Measurements from ENCODE around the gene EMX1.

EMX1 gene

DNA sequence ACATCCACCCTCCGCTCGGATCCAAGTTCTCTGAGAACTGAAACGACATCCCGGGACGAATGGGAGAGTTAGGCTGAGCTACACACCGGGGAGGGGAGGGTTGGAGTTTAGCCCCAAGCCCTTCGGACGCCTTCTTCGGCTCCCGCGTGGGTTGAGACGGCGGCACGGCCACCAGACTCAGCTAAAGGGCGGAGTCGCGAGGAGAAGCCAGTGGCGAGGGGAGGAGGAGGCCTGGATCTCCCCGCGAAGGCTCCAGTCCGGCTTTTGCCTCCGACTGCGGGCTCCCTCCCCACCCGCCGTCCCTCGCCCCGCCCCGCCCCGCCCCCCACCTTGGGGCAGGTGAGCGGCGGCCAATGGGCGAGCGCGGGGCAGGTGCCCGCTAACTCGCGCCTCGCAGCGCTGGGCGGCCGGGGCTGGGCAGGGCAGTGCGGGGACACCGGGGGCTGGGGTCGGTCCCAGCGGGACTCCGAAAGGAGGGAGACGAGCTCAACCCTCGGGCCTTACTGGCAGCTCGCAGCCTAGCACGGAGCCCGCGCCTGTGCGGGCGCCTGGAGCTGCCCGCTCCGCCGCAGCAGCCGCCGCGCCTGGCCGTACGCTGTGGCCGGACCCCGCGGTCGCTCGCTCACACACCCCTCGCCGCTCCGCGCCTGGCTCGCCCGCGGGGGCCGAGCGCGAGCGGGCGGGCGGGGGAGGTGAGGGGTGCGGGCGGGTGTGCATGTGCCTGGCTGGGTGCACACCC is at the start of gene EMX1:
EMX1 (plus strand) TSS at position 382 of the 739 bp plus-strand sequence; CDS start at position 716, 334 bp downstream.
- no peak for DNase-seq (ENCODE audit: low read depth, low spot score)

GRCh38 chr2:72871060-72871459 is 46.3 kb upstream of the EMX1 start:
- DNase-seq (ENCODE audit: low read depth, low spot score), result no peak

- no peak for DNase-seq (ENCODE audit: low read depth, low spot score)
These were observed 45.4 kb upstream of the EMX1 start for GRCh38 chr2:72871880-72872279.

DNA sequence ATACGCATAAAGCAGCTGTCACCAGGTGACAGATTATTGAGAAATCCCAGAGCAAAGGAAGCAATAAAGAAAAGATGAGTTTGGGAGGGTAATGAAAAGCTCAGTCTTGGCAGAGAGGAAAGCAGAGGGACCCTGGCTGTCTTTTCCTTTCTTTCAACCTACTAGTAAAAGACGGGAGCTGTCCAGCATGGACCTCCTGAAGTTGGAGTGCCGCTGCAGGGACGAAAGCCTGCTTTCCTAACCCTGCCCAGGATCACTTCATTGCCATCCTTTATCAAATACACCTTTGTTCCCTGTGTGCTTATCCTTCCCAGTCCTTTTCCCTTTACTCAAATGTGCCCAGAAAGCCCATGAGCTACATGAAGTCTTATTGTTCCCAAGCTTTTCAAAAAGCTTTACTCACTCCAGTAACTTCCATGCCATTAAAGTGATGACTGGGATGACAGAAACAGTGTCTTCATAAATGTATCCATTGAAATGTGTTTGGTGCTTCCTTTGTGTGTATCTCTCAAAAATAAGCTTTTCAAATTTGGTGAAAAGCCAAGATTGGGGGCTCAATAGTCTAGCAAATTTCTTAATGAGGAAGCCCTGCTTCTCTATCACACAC is 33.9 kb upstream of the EMX1 start:
- no peak for DNase-seq (ENCODE audit: low read depth, low spot score)

GRCh38 chr2:72886505-72887031 is 30.8 kb upstream of the EMX1 start:
- no peak for DNase-seq (ENCODE audit: low read depth, low spot score)

DNA sequence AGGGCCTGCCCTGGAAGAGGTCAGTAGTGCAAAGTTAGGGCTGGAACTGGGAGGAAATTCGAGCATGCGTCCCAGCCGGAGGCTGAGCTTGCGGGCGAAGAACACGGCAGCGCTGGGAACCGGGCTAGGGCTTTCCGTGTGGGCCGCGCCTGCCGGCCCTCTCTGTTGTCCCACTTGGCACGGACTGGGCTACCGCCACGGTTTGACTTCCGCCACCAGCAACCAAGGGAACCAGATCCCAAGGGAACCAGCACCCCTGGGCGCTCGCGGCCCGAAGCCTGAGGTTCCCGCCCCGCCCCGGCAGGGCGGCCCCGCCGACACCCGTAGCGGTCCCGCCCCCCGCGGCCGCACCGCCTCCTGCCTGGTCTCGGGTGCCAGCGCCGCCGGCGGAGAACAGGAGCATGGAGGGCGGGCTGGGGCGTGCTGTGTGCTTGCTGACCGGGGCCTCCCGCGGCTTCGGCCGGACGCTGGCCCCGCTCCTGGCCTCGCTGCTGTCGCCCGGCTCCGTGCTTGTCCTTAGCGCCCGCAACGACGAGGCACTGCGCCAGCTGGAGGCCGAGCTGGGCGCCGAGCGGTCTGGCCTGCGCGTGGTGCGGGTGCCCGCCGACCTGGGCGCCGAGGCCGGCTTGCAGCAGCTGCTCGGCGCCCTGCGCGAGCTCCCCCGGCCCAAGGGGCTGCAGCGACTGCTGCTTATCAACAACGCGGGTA is 30.1 kb upstream of the EMX1 start, which contains the start of gene SPR:
SPR (plus strand) TSS at position 377 of the 708 bp plus-strand sequence; CDS start at position 402, 25 bp downstream.
- DNase-seq (ENCODE audit: low read depth, low spot score), result no peak

DNA sequence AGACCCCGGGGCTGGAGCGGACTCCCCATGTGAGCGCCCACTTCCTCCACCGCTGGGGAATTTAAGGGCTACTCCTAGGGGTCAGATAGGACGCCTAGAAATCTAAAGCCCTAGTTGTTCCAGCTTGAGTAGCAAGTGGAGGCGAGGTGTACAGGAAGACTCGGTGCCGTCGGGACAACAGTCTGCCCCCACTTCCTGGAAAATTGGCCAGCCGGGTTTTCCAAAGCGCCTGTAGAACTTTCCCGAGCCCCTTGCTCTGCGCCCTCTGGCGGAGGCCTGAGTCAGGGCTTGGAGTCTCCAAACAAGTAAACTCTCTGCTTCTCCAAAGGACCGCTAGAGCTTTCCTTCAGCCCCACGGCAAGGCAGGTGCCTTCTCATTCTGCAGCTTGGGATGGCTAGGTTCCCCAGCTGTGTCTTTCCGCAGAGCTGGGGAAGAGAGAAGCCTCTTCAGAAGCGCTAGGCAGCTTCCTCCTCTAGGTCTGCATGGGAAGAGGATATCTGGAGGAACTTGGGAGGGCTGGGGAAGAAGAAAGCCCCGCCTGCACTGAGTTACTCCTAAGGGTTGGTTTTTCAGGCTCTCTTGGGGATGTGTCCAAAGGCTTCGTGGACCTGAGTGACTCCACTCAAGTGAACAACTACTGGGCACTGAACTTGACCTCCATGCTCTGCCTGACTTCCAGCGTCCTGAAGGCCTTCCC is 29.4 kb upstream of the EMX1 start:
- DNase-seq (ENCODE audit: low read depth, low spot score), result peak; percentile 18

DNA sequence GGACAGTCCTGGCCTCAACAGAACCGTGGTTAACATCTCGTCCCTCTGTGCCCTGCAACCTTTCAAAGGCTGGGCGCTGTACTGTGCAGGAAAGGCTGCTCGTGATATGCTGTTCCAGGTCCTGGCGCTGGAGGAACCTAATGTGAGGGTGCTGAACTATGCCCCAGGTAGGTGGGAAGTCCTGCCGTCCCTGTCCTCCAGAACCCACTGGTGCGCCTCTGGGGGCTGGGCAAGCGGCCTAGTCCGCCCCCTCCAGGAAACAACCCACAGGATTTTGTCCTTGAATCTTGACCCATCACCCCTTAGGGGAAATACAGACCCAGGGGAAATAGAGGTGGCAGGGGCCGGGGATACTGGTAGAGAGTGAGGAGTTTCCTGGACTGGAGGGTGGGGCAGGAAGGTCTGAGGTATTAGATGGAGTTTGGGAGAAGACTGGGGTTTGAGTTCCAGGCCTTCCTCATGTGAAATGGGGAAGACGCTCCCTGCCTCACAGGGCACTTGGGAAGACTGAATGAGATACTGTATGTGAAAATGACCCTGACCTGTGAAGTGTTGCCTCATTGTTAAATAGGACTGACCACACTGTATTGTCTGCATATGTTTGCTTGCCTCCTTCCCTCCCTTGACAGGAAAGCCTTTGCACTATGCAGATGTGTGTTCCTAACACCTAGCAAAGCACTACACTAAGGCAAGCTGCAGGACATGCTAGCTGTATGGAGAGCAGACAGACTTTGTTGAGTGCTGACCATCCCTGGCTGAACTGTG is 28.7 kb upstream of the EMX1 start:
- no peak for DNase-seq (ENCODE audit: low read depth, low spot score)

DNA sequence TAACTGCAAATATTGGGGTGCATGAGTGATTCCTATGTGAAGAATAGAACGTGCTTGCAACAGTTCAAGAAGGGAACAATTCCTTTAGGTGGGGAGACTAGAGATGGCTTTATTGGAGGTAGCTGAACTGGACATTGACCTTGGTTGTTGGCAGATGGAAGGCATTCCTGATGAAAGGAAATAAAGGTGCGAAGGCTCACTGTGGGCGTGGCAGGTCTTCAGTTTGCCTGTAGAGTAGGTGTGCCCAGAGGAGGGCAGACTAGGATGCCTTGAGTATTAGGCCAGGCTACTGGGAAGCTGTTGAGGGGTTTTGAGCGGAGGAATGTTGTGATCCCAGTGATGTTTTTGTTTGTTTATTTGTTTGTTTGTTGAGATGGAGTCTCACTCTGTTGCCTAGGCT is 27.3 kb upstream of the EMX1 start:
- DNase-seq (ENCODE audit: low read depth, low spot score), result no peak

- no peak for DNase-seq (ENCODE audit: low read depth, low spot score)
These were observed 26.1 kb upstream of the EMX1 start for GRCh38 chr2:72891091-72891818.

GRCh38 chr2:72892506-72893173 is 24.7 kb upstream of the EMX1 start:
- no peak for DNase-seq (ENCODE audit: low read depth, low spot score)

DNA sequence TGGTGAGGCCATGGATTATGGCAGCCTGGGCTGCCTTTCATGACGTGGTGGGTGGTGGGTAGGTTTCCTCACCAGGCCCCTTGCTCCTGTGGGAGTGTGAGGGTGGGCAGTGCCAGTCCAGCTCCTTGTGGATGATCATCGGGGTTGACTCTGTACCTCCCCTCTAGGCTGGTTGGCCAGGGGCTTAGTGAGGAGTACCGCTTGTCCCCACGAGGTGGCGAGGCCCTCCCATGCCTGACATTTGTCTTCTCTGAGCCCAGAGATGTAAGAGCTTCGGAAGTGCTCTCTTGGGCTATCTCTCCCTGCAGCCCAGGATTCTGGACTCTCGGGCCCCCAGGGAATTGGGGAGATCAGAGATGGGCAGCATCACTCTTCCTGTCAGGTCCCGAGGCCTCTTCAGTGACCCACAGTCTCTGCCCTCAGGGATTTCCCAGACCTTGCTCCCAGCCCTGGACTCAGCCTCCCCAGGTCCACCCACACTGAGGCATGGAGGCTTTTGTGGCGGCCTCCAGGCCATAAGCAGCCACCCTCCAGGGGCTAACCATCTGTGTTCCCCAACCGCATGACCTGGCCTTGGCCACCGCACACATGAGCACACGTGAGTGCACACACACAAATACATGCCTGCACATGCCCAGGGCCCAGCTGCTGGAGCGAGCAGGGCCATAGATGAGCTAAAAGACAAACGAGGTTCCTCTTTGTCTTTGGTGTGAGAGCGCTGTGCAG is 23.6 kb upstream of the EMX1 start:
- DNase-seq (ENCODE audit: low read depth, low spot score), result no peak

GRCh38 chr2:72894514-72894913 is 22.8 kb upstream of the EMX1 start:
- DNase-seq (ENCODE audit: low read depth, low spot score), result no peak

- no peak for DNase-seq (ENCODE audit: low read depth, low spot score)
These were observed 22.2 kb upstream of the EMX1 start for GRCh38 chr2:72895154-72895553.

- no peak for DNase-seq (ENCODE audit: low read depth, low spot score)
These were observed 21.5 kb upstream of the EMX1 start for GRCh38 chr2:72895759-72896281.

DNA sequence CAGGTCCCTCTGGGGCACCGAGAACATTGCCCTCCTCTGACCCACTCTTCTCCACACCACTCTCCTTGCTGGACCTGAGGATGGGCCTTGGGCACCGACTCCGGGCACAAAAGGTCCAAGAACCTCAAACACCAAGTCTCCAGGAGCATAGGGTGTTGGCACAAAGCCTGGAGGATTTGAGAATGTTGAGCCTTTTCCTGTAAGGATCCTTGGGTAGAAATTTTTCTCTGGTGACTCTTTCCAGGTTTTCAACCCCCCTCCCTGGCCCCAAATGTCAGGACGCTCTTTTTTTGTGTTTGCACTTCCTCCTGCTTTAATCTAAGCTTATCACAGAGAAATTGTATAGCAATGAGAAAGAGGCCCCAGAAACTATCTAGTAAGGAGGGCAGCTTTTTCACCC is 20.9 kb upstream of the EMX1 start:
- no peak for DNase-seq (ENCODE audit: low read depth, low spot score)

GRCh38 chr2:72897785-72898584 is 19.3 kb upstream of the EMX1 start:
- DNase-seq (ENCODE audit: low read depth, low spot score), result no peak

DNA sequence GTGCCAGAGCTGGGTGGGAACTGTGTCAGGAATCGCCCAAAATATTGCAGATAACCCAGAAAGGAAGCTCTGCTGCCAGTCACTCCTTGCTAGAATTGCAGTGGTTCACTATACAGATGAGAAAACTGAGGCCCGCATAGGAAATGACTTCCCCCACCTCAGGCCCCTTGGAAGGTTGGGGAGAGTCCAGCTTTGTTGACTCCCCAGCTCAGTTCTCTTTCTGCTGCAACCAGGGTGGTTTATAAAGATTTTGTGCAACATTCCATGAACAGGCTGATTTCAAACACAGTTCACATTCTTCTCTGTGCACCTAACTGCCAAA is 18.8 kb upstream of the EMX1 start:
- no peak for DNase-seq (ENCODE audit: low read depth, low spot score)

All from brain pericyte (primary cell).